Astrocyte of the spinal cord (primary cell): ENCODE results near the gene ZNF565.
"Not testable (repeated sequence)": the region's sequence is repeated elsewhere in the genome, so short reads cannot be mapped to it uniquely, and the experiment has no call there.

ENCODE experiments used
- DNase-seq: peaks from one replicate; pipeline ENCODE4 v3.0.0; 2011; ENCODE audit warnings: low read depth, low spot score
- H3K4me3 ChIP-seq: 2 replicates; pipeline ENCODE4 v1.5.1; 2011; ENCODE audit warnings: low read depth, mild to moderate bottlenecking, low read length, moderate library complexity
- CTCF ChIP-seq: IDR thresholded peaks from 2 replicates; pipeline ENCODE4 v1.5.1; 2012; ENCODE audit warnings: low read depth, mild to moderate bottlenecking, low read length, inconsistent platforms
- in situ Hi-C: cut with HindIII; loops from 2 replicates; pipeline ENCODE4 v1.10.0; 2017; ENCODE audit warnings: low sequenced_read_pairs

Gene ZNF565

GRCh38 chr19:36198119-36198518 lies 16.3 kb downstream of the ZNF565 start:
- in situ Hi-C loops: no loop called here
- TF ChIP-seq CTCF: no peak
- DNase-seq: no peak
- no peak overlapping the region for H3K4me3 ChIP-seq

GRCh38 chr19:36196249-36196648 lies 18.2 kb downstream of the ZNF565 start:
- in situ Hi-C loops: no loop called here
- H3K4me3 ChIP-seq: no peak overlapping the region
- DNase-seq: no peak
- TF ChIP-seq CTCF: no peak

DNA sequence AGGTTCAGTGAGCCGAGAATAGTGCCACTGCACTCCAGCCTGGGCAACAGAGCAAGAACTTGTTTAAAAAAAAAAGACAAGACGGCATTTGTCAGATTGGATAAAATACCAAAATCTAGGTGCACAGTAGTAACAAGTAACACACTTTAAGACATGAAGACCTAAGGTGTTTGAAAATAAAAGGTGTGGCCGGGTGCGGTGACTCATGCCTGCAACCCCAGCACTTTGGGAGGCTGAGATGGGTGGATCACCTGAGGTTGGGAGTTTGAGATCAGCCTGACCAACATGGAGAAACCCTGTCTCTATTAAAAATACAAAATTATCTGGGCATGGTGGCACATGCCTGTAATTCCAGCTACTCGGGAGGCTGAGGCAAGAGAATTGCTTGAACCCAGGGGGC lies 27.7 kb downstream of the ZNF565 start:
- in situ Hi-C loops, DNase-seq, H3K4me3 ChIP-seq: not testable (repeated sequence)

- no peak overlapping the region for H3K4me3 ChIP-seq
- no peak for TF ChIP-seq CTCF
- in situ Hi-C loops: no loop called here
- no peak for DNase-seq
Observed at GRCh38 chr19:36183245-36183628, 31.2 kb downstream of the ZNF565 start.

DNA sequence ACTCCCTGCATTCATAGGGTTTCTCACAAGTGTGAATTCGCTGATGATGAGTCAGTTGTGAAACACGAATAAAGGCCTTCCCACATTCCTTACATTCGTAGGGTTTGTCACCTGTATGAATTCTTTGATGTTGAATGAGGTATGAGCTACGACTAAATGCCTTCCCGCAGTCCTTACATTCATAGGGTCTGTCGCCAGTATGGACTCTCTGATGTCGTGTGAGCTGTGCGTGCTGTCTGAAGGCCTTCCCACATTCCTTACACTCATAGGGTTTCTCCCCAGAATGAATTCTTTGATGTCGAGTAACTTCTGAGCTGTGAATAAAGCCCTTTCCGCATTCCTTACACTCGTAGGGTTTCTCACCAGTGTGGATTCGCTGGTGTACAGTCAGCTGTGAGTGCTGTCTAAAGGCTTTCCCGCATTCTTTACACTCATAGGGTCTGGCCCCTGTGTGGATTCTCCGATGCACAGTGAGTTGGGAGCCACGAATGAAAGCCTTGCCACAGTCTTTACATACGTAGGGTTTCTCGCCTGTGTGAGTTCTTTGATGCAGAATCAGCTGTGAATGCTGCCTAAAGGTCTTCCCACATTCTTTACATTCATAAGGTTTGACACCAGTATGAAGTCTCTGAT lies 31.7 kb downstream of the ZNF565 start:
- peak; percentile 80 for DNase-seq
- no peak overlapping the region for H3K4me3 ChIP-seq
- no peak for TF ChIP-seq CTCF
- in situ Hi-C loops: no loop called here

GRCh38 chr19:36179077-36179476 lies 35.4 kb downstream of the ZNF565 start:
- DNase-seq, in situ Hi-C loops, H3K4me3 ChIP-seq: not testable (repeated sequence)

DNA sequence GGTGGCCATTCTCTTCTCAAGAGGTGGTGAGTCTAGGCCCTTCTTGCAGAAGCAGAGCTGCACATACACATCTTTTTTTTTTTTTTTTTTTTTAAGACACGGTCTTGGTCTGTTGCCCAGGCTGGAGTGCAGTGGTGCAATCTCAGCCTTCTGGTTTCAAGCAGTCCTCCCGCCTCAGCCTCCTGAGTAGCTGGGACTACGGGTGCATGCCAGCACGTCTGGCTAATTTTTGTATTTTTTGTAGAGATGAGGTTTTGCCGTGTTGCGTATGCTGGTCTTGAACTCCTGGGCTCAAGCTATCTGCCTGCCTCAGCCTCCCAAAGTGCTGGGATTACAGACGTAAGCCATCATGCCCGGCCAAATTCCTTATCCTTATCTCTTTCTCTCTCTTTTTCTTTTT lies 40.6 kb downstream of the ZNF565 start:
- DNase-seq, in situ Hi-C loops, H3K4me3 ChIP-seq: not testable (repeated sequence)

DNA sequence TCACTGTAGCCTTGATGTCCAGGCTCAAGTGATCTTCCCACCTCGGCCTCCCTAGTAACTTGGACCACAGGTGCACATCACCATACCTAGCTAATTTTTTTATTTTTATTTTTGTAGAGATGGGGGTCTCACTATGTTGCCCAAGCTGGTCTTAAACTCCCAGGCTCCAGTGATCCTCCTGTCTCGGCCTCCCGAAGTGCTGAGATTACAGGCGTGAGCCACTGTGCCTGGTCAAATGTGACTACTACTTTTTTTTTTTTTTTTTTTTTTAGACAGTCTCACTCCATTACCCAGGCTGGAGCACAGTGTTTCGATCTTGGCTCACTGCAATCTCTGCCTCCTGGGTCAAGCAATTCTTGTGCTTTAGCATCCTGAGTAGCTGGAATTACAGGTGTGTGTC lies 41.6 kb downstream of the ZNF565 start:
- DNase-seq: no peak
- no peak for TF ChIP-seq CTCF
- in situ Hi-C loops: no loop called here
- no peak overlapping the region for H3K4me3 ChIP-seq
